ENCODE results near the gene BRME1. TPM values are rescaled to one million over a fixed set of nuclear protein-coding genes. Genes with fewer than 3 reads are reported as not detected.

BRME1 gene
- total RNA-seq, 1 donor from 2014 or later = 4.6 TPM

DNA sequence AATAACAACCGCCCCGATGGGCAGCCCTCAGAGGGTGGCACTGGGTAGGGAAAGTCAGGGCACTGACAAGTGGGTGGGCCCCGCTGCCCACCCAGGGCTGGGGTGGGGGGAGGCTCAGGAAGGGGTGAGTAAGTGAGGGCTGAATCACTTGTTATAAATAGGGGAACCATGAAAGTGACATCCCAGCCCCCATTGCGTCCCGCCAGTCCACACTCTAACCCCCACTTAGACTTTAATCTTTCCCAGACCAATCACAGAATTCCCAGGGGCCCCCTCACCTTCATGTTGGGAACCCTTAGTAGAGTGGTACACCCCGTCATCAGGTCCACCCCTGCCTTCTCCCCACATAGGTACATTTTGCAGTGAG is 66.0 kb downstream of the BRME1 start:
- no peak overlapping the region for H3K27ac Mint-ChIP-seq (ENCODE audit: unreplicated experiment)

GRCh38 chr19:13839130-13839937 is 66.6 kb downstream of the BRME1 start:
- Mint-ChIP-seq H3K4me1 (ENCODE audit: low read depth, unreplicated experiment) (peaks cover 1% of the 10 kb centered on the region), H3K4me3 (ENCODE audit: unreplicated experiment) (no peak overlapping the region), H3K27me3 (ENCODE audit: unreplicated experiment) (no peaks in the 10 kb centered on the region), H3K36me3 (ENCODE audit: unreplicated experiment) (no peaks in the 10 kb centered on the region), H3K9me3 (ENCODE audit: unreplicated experiment) (peaks cover 4% of the 10 kb centered on the region), H3K27ac (ENCODE audit: unreplicated experiment) (no peak overlapping the region)
- TF ChIP-seq CTCF (IDR thresholded peaks at IDR 0.05; ENCODE audit: partially characterized antibody, unreplicated experiment) = no peak
- DNase-seq = no peak

More for the DNA sequence above, 66.0 kb downstream of the BRME1 start:
- peaks cover 4% of the 10 kb centered on the region for H3K27me3 Mint-ChIP-seq (ENCODE audit: unreplicated experiment)
- peaks cover 1% of the 10 kb centered on the region for H3K4me1 Mint-ChIP-seq (ENCODE audit: low read depth, unreplicated experiment)
- no peak for TF ChIP-seq CTCF (IDR thresholded peaks at IDR 0.05; ENCODE audit: partially characterized antibody, unreplicated experiment)
- H3K9me3 Mint-ChIP-seq (ENCODE audit: unreplicated experiment) = peaks cover 2% of the 10 kb centered on the region
- no peaks in the 10 kb centered on the region for H3K36me3 Mint-ChIP-seq (ENCODE audit: unreplicated experiment)
- H3K4me3 Mint-ChIP-seq (ENCODE audit: unreplicated experiment) = no peak overlapping the region
- no peak for DNase-seq

DNA sequence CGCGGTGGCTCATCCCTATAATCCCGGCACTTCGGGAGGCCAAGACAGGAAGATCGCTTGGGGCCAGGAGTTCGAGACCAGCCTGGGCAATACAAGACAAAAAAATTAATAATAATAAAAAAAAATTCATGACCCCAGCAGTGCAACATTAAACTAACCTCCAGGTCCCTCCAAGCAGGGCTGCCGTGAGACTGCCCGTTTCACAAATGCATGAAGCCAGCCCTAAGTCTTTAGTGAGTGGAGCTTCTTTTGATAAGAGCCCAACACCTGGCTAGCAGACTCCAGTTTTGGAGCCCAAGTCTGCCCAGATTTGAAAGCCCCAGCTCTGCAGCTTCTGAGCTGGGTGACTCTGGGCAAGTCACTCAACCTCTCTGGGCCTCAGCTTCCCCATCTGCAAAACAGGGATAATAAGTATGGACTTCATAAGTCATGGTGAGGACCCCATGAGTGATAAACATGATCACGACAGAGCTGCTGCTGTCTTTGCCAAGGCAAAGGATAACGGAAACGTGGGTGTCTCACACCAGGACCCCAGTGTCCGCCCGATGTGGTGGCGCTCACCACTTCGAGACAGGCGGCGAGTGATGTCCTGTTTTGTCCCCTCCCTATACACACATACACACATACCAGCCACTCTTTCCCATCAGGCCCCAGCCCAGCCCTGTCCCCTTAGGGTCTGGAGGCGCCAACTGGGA is 67.3 kb downstream of the BRME1 start:
- Mint-ChIP-seq H3K27ac (ENCODE audit: unreplicated experiment) (no peak overlapping the region), H3K4me1 (ENCODE audit: low read depth, unreplicated experiment) (peaks cover 5% of the 10 kb centered on the region), H3K4me3 (ENCODE audit: unreplicated experiment) (no peak overlapping the region), H3K27me3 (ENCODE audit: unreplicated experiment) (no peaks in the 10 kb centered on the region), H3K36me3 (ENCODE audit: unreplicated experiment) (no peaks in the 10 kb centered on the region), H3K9me3 (ENCODE audit: unreplicated experiment) (peaks cover 4% of the 10 kb centered on the region)
- no peak for TF ChIP-seq CTCF (IDR thresholded peaks at IDR 0.05; ENCODE audit: partially characterized antibody, unreplicated experiment)
- no peak for DNase-seq

DNA sequence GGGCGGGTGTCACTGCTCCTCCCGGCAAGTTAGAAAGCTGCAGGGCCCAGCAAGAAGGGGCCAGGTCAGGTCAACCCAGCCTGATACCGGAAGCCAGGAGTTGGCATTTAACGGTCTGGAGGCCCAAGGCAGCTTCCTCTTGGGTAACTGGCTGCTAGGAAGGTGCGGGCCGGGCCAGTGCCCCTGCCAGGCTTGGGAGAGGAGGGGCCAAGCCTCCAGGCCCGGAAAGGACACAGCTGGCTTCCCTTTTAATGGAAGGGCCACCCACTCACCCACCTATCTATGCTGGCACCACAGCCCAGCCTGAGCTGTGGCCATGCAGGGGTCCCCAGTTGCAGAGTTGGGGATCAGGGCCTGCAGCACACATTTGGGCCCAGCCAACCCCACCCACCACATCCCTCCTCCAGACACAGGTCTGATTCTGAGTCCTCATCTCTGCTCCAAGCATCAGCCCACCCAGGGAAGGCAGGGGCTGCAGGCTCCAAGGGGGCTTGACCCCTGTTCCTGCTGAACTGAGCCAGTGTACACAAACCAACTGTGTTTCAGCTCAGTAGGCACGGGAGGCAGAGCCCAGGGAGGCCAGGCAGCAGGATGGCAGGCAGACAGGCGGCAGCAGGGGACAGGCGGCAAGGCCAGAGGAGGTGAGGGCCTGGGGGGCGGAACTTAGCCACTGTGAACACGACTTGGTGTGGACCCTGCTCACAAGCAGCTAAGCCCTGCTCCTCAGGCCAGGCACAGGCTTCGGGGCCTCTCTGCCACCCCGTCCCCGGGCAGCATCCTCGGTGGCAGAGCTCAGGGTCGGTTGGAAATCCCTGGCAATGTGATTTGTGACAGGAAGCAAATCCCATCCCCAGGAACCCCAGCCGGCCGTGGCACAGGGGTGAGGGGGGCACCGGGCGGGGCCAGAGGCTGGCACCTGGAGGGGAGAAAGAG is 69.9 kb downstream of the BRME1 start:
- no peak overlapping the region for H3K27ac Mint-ChIP-seq (ENCODE audit: unreplicated experiment)
- no peak overlapping the region for H3K4me3 Mint-ChIP-seq (ENCODE audit: unreplicated experiment)
- DNase-seq = no peak
- no peak for TF ChIP-seq CTCF (IDR thresholded peaks at IDR 0.05; ENCODE audit: partially characterized antibody, unreplicated experiment)
- H3K36me3 Mint-ChIP-seq (ENCODE audit: unreplicated experiment) = no peaks in the 10 kb centered on the region
- H3K27me3 Mint-ChIP-seq (ENCODE audit: unreplicated experiment) = no peaks in the 10 kb centered on the region
- H3K4me1 Mint-ChIP-seq (ENCODE audit: low read depth, unreplicated experiment) = peaks cover 3% of the 10 kb centered on the region
- H3K9me3 Mint-ChIP-seq (ENCODE audit: unreplicated experiment) = peaks cover 2% of the 10 kb centered on the region
